ENCODE results near the gene TECRL. TPM values are rescaled to one million over a fixed set of nuclear protein-coding genes. Genes with fewer than 3 reads are reported as not detected.

The TECRL gene
- total and polyA plus RNA-seq, 2 donors (not counting 1 experiment from before 2014, with no cell fraction given) = not detected

GRCh38 chr4:64417974-64418373, 8.7 kb upstream of the TECRL start:
- no peaks in the 10 kb centered on the region for H3K36me3 ChIP-seq (ENCODE audit: control insufficient read depth, insufficient read depth, low read length)
- no peaks in the 10 kb centered on the region for H3K27me3 ChIP-seq (ENCODE audit: control insufficient read depth, insufficient read depth, low read length)
- H3K9me3 ChIP-seq (ENCODE audit: control insufficient read depth, insufficient read depth, low read depth, low read length) = no peaks in the 10 kb centered on the region
- H3K79me2 ChIP-seq (ENCODE audit: control insufficient read depth, insufficient read depth, low read length) = no peaks in the 10 kb centered on the region
- peak in 1 of 2 donors; percentile 18 for DNase-seq (ENCODE audit: low read depth in 2 of 2)
- no peak overlapping the region for H3K4me2 ChIP-seq (ENCODE audit: extremely low read depth, insufficient read depth, low read length)
- H3K9ac ChIP-seq (ENCODE audit: insufficient read depth, low read length) = no peak overlapping the region
- no peaks in the 10 kb centered on the region for H4K20me1 ChIP-seq (ENCODE audit: control insufficient read depth, extremely low read depth, insufficient read depth, low read length)
- no peak for TF ChIP-seq EZH2 (IDR thresholded peaks at IDR 0.05; ENCODE audit: low read length, missing control alignments)
- TF ChIP-seq, protein P1, sequence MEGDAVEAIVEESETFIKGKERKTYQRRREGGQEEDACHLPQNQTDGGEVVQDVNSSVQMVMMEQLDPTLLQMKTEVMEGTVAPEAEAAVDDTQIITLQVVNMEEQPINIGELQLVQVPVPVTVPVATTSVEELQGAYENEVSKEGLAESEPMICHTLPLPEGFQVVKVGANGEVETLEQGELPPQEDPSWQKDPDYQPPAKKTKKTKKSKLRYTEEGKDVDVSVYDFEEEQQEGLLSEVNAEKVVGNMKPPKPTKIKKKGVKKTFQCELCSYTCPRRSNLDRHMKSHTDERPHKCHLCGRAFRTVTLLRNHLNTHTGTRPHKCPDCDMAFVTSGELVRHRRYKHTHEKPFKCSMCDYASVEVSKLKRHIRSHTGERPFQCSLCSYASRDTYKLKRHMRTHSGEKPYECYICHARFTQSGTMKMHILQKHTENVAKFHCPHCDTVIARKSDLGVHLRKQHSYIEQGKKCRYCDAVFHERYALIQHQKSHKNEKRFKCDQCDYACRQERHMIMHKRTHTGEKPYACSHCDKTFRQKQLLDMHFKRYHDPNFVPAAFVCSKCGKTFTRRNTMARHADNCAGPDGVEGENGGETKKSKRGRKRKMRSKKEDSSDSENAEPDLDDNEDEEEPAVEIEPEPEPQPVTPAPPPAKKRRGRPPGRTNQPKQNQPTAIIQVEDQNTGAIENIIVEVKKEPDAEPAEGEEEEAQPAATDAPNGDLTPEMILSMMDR (conservative IDR thresholded peaks at IDR 0.05 in 1 of 2, IDR thresholded peaks at IDR 0.05 in 1 of 2; ENCODE audit: low read depth in 1 of 2, low read length in 2 of 2) = no peak
- H3K27ac ChIP-seq (ENCODE audit: insufficient read depth, low read length) = no peak overlapping the region
- no peak overlapping the region for H2AFZ ChIP-seq (ENCODE audit: low read length)
- H3K4me1 ChIP-seq (ENCODE audit: control insufficient read depth, extremely low read depth, insufficient read depth, low read length) = no peaks in the 10 kb centered on the region
- no peak overlapping the region for H3K4me3 ChIP-seq (replicated peaks in 1 of 4; ENCODE audit: control extremely low read depth in 1 of 4, insufficient read depth in 1 of 4, low read depth in 3 of 4, low read length in 4 of 4)

DNA sequence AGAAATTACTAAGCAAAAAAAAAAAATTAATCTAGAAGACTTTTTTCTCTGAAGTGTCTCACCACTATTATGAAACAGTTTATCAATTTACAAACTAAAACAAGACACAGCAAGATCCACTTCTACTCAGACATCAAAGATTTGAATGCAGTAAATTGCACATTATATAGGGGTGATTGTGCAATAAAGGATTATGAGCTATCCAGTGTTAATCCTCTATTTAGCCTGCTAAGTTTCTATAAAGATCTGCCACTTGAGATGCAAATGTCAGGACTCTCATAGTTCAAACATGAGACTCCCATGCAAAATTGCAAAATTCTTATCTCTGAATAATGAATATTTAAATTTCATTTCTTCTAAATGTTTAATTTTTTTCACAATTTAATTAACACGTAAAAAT, 2.2 kb downstream of the TECRL start:
- Histone ChIP-seq H3K4me1 (ENCODE audit: control insufficient read depth, extremely low read depth, insufficient read depth, low read length) (no peaks in the 10 kb centered on the region), H3K36me3 (ENCODE audit: control insufficient read depth, insufficient read depth, low read length) (no peaks in the 10 kb centered on the region), H3K4me2 (ENCODE audit: extremely low read depth, insufficient read depth, low read length) (no peak overlapping the region), H3K79me2 (ENCODE audit: control insufficient read depth, insufficient read depth, low read length) (no peaks in the 10 kb centered on the region), H2AFZ (ENCODE audit: low read length) (no peak overlapping the region), H3K27me3 (ENCODE audit: control insufficient read depth, insufficient read depth, low read length) (no peaks in the 10 kb centered on the region), H4K20me1 (ENCODE audit: control insufficient read depth, extremely low read depth, insufficient read depth, low read length) (no peaks in the 10 kb centered on the region), H3K27ac (ENCODE audit: insufficient read depth, low read length) (no peak overlapping the region), H3K4me3 (replicated peaks in 1 of 4; ENCODE audit: control extremely low read depth in 1 of 4, insufficient read depth in 1 of 4, low read depth in 3 of 4, low read length in 4 of 4) (no peak overlapping the region), H3K9me3 (ENCODE audit: control insufficient read depth, insufficient read depth, low read depth, low read length) (no peaks in the 10 kb centered on the region), H3K9ac (ENCODE audit: insufficient read depth, low read length) (no peak overlapping the region)
- no peak for TF ChIP-seq EZH2 (IDR thresholded peaks at IDR 0.05; ENCODE audit: low read length, missing control alignments)
- TF ChIP-seq, protein P1 (conservative IDR thresholded peaks at IDR 0.05 in 1 of 2, IDR thresholded peaks at IDR 0.05 in 1 of 2; ENCODE audit: low read depth in 1 of 2, low read length in 2 of 2) = no peak
- DNase-seq (ENCODE audit: low read depth in 2 of 2) = no peak

GRCh38 chr4:64405761-64406160, 3.5 kb downstream of the TECRL start:
- H3K4me3 ChIP-seq (replicated peaks in 1 of 4; ENCODE audit: control extremely low read depth in 1 of 4, insufficient read depth in 1 of 4, low read depth in 3 of 4, low read length in 4 of 4) = no peak overlapping the region
- H2AFZ ChIP-seq (ENCODE audit: low read length) = no peak overlapping the region
- H3K9ac ChIP-seq (ENCODE audit: insufficient read depth, low read length) = no peak overlapping the region
- H3K4me1 ChIP-seq (ENCODE audit: control insufficient read depth, extremely low read depth, insufficient read depth, low read length) = no peaks in the 10 kb centered on the region
- no peak for DNase-seq (ENCODE audit: low read depth in 2 of 2)
- no peaks in the 10 kb centered on the region for H4K20me1 ChIP-seq (ENCODE audit: control insufficient read depth, extremely low read depth, insufficient read depth, low read length)
- H3K9me3 ChIP-seq (ENCODE audit: control insufficient read depth, insufficient read depth, low read depth, low read length) = no peaks in the 10 kb centered on the region
- no peak overlapping the region for H3K27ac ChIP-seq (ENCODE audit: insufficient read depth, low read length)
- no peak overlapping the region for H3K4me2 ChIP-seq (ENCODE audit: extremely low read depth, insufficient read depth, low read length)
- H3K79me2 ChIP-seq (ENCODE audit: control insufficient read depth, insufficient read depth, low read length) = no peaks in the 10 kb centered on the region
- TF ChIP-seq, protein P1 (conservative IDR thresholded peaks at IDR 0.05 in 1 of 2, IDR thresholded peaks at IDR 0.05 in 1 of 2; ENCODE audit: low read depth in 1 of 2, low read length in 2 of 2) = no peak
- no peak for TF ChIP-seq EZH2 (IDR thresholded peaks at IDR 0.05; ENCODE audit: low read length, missing control alignments)
- H3K27me3 ChIP-seq (ENCODE audit: control insufficient read depth, insufficient read depth, low read length) = no peaks in the 10 kb centered on the region
- H3K36me3 ChIP-seq (ENCODE audit: control insufficient read depth, insufficient read depth, low read length) = no peaks in the 10 kb centered on the region
